HEK293 (cell line): Measurements from ENCODE around the gene HMCN1.

Experiments
- CTCF ChIA-PET: fragments of 350-600 bp; formaldehyde crosslinking; extraction: SDS; loops from one replicate; lab custom pipeline; 2021; ENCODE audit warnings: antibody characterized with exemption; lab: Yijun Ruan, JAX
- POLR2A ChIA-PET: fragments of 300-600 bp; formaldehyde crosslinking; extraction: SDS; loops from one replicate; lab custom pipeline; 2020; ENCODE audit warnings: antibody characterized with exemption, inconsistent platforms; lab: Yijun Ruan, JAX
- H3K27ac ChIP-seq: fragments of 200-500 bp; sonication (Bioruptor generic); 2 replicates; pipeline ENCODE4 v1.5.1; 2014; ENCODE audit warnings: low read depth, low read length, control low read depth, inconsistent platforms; ENCODE audit errors: extremely low read depth
- H3K36me3 ChIP-seq, 2 experiments: fragments of 200-500 bp in 1 of 2; sonication (Bioruptor generic) in 1 of 2; 1 replicate in 1 of 2; 2 replicates in 1 of 2; pipeline ENCODE4 v1.5.1; 2014 to 2017; ENCODE audit warnings: inconsistent platforms in 2 of 2, low read length in 2 of 2; ENCODE audit not compliant: control insufficient read depth in 2 of 2, insufficient read depth in 1 of 2
- H3K4me1 ChIP-seq: fragments of 200-500 bp; sonication (Bioruptor generic); 2 replicates; pipeline ENCODE4 v1.5.1; 2014; ENCODE audit warnings: mild to moderate bottlenecking, low read length, inconsistent platforms; ENCODE audit not compliant: control insufficient read depth, insufficient read depth
- H3K4me3 ChIP-seq: 2 replicates; pipeline ENCODE4 v1.5.1; 2011; ENCODE audit warnings: low read depth, mild to moderate bottlenecking, control low read depth, low read length, moderate library complexity
- H3K9me3 ChIP-seq: fragments of 200-500 bp; sonication (Bioruptor generic); 2 replicates; pipeline ENCODE4 v1.5.1; 2014; ENCODE audit warnings: low read depth, low read length, inconsistent platforms; ENCODE audit not compliant: control insufficient read depth, insufficient read depth
- BCL11B ChIP-seq: fragments of 450-650 bp; formaldehyde crosslinking; IDR thresholded peaks from 2 replicates; pipeline ENCODE4 v1.5.1; 2016; ENCODE audit warnings: low read depth, missing biosample characterization, missing genetic modification characterization
- GLI2 ChIP-seq: fragments of 450-650 bp; formaldehyde crosslinking; IDR thresholded peaks from 2 replicates; pipeline ENCODE4; 2017; ENCODE audit warnings: missing biosample characterization, missing genetic modification characterization, low read depth, borderline replicate concordance
- KLF10 ChIP-seq: fragments of 450-650 bp; IDR thresholded peaks from 2 replicates; pipeline ENCODE4 v1.5.1; 2018; ENCODE audit warnings: missing biosample characterization, mild to moderate bottlenecking, missing genetic modification characterization
- MEIS1 ChIP-seq: sonication (generic); formaldehyde crosslinking; IDR thresholded peaks from 2 replicates; pipeline ENCODE4 v1.8.1; 2022; ENCODE audit warnings: missing genetic modification reagents, mild to moderate bottlenecking, borderline replicate concordance
- MYNN ChIP-seq: fragments of 450-650 bp; formaldehyde crosslinking; IDR thresholded peaks from 2 replicates; pipeline ENCODE4 v1.5.1; 2016; ENCODE audit warnings: missing biosample characterization, missing genetic modification characterization, borderline replicate concordance
- PRDM1 ChIP-seq: fragments of 450-650 bp; formaldehyde crosslinking; IDR thresholded peaks from 2 replicates; pipeline ENCODE4; 2016; ENCODE audit warnings: missing biosample characterization, missing genetic modification characterization
- SP2 ChIP-seq: fragments of 450-650 bp; formaldehyde crosslinking; IDR thresholded peaks from 2 replicates; pipeline ENCODE4 v1.5.1; 2016; ENCODE audit warnings: missing biosample characterization, missing genetic modification characterization
- ZBTB21 ChIP-seq: fragments of 450-650 bp; formaldehyde crosslinking; IDR thresholded peaks from 2 replicates; pipeline ENCODE4 v1.5.1; 2017; ENCODE audit warnings: missing biosample characterization, missing genetic modification characterization
- ZBTB49 ChIP-seq: fragments of 450-650 bp; formaldehyde crosslinking; IDR thresholded peaks from 2 replicates; pipeline ENCODE4 v1.5.1; 2016; ENCODE audit warnings: missing biosample characterization, missing genetic modification characterization, low read depth
- ZFP69B ChIP-seq: fragments of 450-650 bp; formaldehyde crosslinking; IDR thresholded peaks from 2 replicates; pipeline ENCODE4 v1.5.1; 2016; ENCODE audit warnings: missing biosample characterization, missing genetic modification characterization
- ZNF121 ChIP-seq: fragments of 450-650 bp; formaldehyde crosslinking; IDR thresholded peaks from 2 replicates; pipeline ENCODE4 v1.5.1; 2016; ENCODE audit warnings: missing biosample characterization, missing genetic modification characterization
- ZNF23 ChIP-seq: fragments of 450-650 bp; formaldehyde crosslinking; IDR thresholded peaks from 2 replicates; pipeline ENCODE4 v1.5.1; 2016; ENCODE audit warnings: missing biosample characterization, missing genetic modification characterization, borderline replicate concordance
- ZNF324 ChIP-seq: fragments of 450-650 bp; formaldehyde crosslinking; IDR thresholded peaks from 2 replicates; pipeline ENCODE4 v1.5.1; 2016; ENCODE audit warnings: missing biosample characterization, missing genetic modification characterization
- ZNF350 ChIP-seq: fragments of 450-650 bp; formaldehyde crosslinking; IDR thresholded peaks from 2 replicates; pipeline ENCODE4 v1.5.0; 2017; ENCODE audit warnings: missing biosample characterization, mild to moderate bottlenecking, missing genetic modification characterization
- ZNF362 ChIP-seq: fragments of 450-650 bp; formaldehyde crosslinking; IDR thresholded peaks from 2 replicates; pipeline ENCODE4 v1.5.1; 2016; ENCODE audit warnings: missing biosample characterization, missing genetic modification characterization
- ZNF404 ChIP-seq: fragments of 450-650 bp; formaldehyde crosslinking; IDR thresholded peaks from 2 replicates; pipeline ENCODE4 v1.5.1; 2017; ENCODE audit warnings: missing biosample characterization, missing genetic modification characterization
- ZNF558 ChIP-seq: fragments of 450-650 bp; formaldehyde crosslinking; IDR thresholded peaks from 2 replicates; pipeline ENCODE4 v1.5.1; 2016; ENCODE audit warnings: missing biosample characterization, missing genetic modification characterization
- ZNF623 ChIP-seq: fragments of 450-650 bp; formaldehyde crosslinking; IDR thresholded peaks from 2 replicates; pipeline ENCODE4 v1.5.1; 2016; ENCODE audit warnings: missing biosample characterization, missing genetic modification characterization
- ZNF658 ChIP-seq: fragments of 450-650 bp; formaldehyde crosslinking; IDR thresholded peaks from 2 replicates; pipeline ENCODE4; 2016; ENCODE audit warnings: missing biosample characterization, missing genetic modification characterization
- ZNF791 ChIP-seq: fragments of 450-650 bp; formaldehyde crosslinking; IDR thresholded peaks from 2 replicates; pipeline ENCODE4 v1.5.1; 2016; ENCODE audit warnings: missing biosample characterization, missing genetic modification characterization
- ZNF837 ChIP-seq: fragments of 450-650 bp; formaldehyde crosslinking; IDR thresholded peaks from 2 replicates; pipeline ENCODE4 v1.5.1; 2016; ENCODE audit warnings: missing biosample characterization, missing genetic modification characterization
- ZNF843 ChIP-seq: fragments of 450-650 bp; formaldehyde crosslinking; IDR thresholded peaks from 2 replicates; pipeline ENCODE4 v1.5.1; 2016; ENCODE audit warnings: missing biosample characterization, missing genetic modification characterization
- ZSCAN16 ChIP-seq: fragments of 450-650 bp; formaldehyde crosslinking; IDR thresholded peaks from 2 replicates; pipeline ENCODE4 v1.5.1; 2016; ENCODE audit warnings: missing biosample characterization, missing genetic modification characterization
- ZSCAN23 ChIP-seq: fragments of 450-650 bp; formaldehyde crosslinking; IDR thresholded peaks from 2 replicates; pipeline ENCODE4 v1.5.1; 2016; ENCODE audit warnings: missing biosample characterization, missing genetic modification characterization

The HMCN1 gene

GRCh38 chr1:186009039-186009737 is 275.0 kb downstream of the HMCN1 start:
- Histone ChIP-seq H3K36me3 (no peaks in the 10 kb centered on the region), H3K27ac (no peak overlapping the region)
- no peak for TF ChIP-seq ZFP69B (tag by site-specific recombination)
- TF ChIP-seq SP2 (tag by site-specific recombination), result no peak
- no peak for TF ChIP-seq ZNF350 (tag by site-specific recombination)
- no peak for TF ChIP-seq BCL11B (tag by site-specific recombination)
- TF ChIP-seq MYNN, result no peak
- no peak for TF ChIP-seq MEIS1 (CRISPR knock-in tag)
- no peak for TF ChIP-seq ZBTB21
- no peak for TF ChIP-seq ZNF404
- TF ChIP-seq ZNF362, result no peak
- no peak for TF ChIP-seq ZSCAN23 (tag by site-specific recombination)
- TF ChIP-seq ZNF843, result no peak
- TF ChIP-seq ZNF23, result no peak
- no peak for TF ChIP-seq ZNF837 (tag by site-specific recombination)
- TF ChIP-seq ZSCAN16 (tag by site-specific recombination), result no peak
- no peak for TF ChIP-seq ZBTB49
- no peak for TF ChIP-seq ZNF558
- TF ChIP-seq KLF10, result no peak
- TF ChIP-seq ZNF658 (tag by site-specific recombination), result no peak
- no peak for TF ChIP-seq ZNF324 (tag by site-specific recombination)
- TF ChIP-seq, all 188 proteins: peak for 0
- ChIA-PET POLR2A (no interaction called here), CTCF (no interaction called here)
- no peaks in the 10 kb centered on the region for H3K4me1 ChIP-seq
- no peaks in the 10 kb centered on the region for H3K9me3 ChIP-seq
- H3K4me3 ChIP-seq, result no peak overlapping the region

GRCh38 chr1:186014370-186015037 is 280.3 kb downstream of the HMCN1 start:
- H3K4me3 ChIP-seq, result no peak overlapping the region
- no peaks in the 10 kb centered on the region for H3K9me3 ChIP-seq
- no peaks in the 10 kb centered on the region for H3K4me1 ChIP-seq
- no peaks in the 10 kb centered on the region for H3K36me3 ChIP-seq
- POLR2A ChIA-PET, result no interaction called here
- CTCF ChIA-PET, result interaction anchor here (0.8 kb wide), 1 partner anchor 132 kb away, joined by 3 read pairs; no protein-coding TSS in a partner anchor
- H3K27ac ChIP-seq, result no peak overlapping the region
- TF ChIP-seq PRDM1 (tag by site-specific recombination) (no peak), MYNN (no peak), GLI2 (tag by site-specific recombination) (no peak), ZNF791 (tag by site-specific recombination) (no peak), ZNF623 (tag by site-specific recombination) (no peak), ZNF121 (no peak)
